Activated gamma-delta T cell (primary cell): Measurements from ENCODE around the gene NRG2.

Source experiments
- DNase-seq: peaks from one replicate; lab custom pipeline; 2025; lab: John Stamatoyannopoulos, UW

Gene NRG2

GRCh38 chr5:139968547-139969261 lies 74.4 kb downstream of the NRG2 start:
- DNase-seq = peak; percentile 58

DNA sequence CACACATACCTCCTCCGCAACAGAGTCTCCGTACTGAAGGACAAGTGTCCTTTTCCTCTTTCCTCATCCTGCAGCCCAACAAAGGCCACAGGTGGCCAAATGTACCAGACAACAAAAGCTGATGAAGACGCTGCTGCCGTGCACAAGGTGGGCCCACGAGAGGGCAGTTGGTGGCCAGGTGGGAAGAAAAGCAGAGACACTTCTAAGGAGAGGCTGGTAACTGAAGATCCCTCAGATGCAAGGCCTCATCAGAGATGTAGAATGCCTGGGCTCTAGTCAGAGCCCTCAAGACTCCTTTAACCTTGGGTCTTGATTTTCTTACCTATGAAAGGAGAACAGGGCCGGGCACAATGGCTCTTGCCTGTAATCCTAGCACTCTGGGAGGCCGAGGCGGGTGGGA lies 75.7 kb downstream of the NRG2 start:
- DNase-seq = no peak

DNA sequence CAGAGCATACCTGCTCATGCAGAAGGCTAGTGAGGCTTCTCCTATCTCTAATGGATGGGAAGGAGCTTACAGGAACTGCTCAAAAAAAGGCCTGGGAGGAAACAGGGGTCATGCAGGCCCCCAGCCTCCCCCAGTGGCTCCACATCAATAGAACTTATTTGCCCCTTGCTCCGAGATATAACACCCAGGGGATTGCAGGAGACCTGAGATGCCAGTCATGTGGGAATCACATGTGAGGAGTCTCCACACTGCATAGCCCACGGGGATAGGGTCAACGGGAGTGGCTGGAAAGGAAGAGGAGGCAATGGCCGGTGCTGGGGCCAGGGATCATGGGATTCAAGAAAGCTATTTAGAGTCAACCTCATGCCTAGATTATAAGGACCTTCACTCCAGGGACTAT lies 76.2 kb downstream of the NRG2 start:
- no peak for DNase-seq

DNA sequence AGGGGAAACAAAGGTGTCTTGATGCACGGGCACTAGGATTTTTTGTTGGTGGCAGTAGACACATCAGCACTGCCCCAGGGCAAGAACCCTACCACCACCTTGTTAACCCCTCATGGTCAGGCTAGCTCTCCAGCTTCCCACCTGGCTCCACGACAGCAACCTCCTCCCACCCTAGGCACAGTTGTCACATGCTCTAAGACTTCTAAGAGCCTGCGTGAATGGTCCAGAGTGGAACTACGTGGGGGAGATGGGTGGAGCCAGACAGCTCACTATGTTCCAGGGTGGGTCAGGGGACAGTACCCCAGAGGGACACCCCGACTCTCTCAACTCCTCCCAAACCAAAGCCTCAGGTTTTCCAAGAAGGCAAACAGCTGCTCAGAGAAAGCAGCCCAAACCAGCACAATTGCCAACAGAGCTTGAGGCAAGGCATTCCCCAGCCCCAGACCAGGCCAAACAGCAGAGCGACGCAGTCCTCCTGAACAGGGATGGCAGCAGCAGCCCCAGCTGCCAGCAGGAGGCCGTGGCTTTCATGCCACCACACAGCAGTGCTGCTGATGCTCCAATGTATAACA lies 78.0 kb downstream of the NRG2 start:
- no peak for DNase-seq

DNA sequence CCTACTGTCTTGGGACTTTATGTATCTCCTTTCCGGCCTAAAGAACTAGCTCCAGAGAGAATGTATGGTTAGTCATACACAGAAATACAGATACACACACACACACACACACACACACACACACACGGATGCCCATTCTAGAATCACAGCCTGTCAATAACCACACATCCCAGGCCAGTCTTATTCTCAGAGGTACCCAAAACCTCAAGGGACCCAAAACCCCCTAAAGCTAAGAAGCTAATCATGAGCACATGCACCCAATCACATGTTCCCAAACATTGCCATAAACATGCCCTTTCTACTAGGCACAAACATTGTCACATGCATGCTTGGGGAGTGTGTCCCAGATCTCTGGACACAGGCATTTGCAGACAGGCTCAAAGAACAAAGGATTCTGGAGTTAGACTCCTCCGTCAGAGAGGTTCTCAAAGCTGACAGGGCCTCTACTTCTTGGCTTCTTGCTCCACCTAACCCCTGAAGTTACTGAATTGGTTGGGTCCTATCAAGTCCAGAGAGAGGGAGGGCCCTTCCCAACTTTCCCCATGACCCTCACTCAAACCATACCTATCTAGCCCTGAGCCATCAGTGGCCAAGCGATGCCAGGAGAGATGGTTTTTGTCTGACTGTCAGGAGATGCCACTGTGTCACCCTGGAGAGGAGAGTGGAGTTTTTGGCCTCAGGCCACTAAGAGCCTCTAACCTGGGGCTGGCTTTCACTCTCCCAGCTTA lies 78.7 kb downstream of the NRG2 start:
- DNase-seq = no peak

- no peak for DNase-seq
Measured at GRCh38 chr5:139962445-139962844, 80.7 kb downstream of the NRG2 start.

- no peak for DNase-seq
Measured at GRCh38 chr5:139961435-139962157, 81.5 kb downstream of the NRG2 start.

- DNase-seq = no peak
Measured at GRCh38 chr5:139960723-139961383, 82.2 kb downstream of the NRG2 start.

- DNase-seq = no peak
Measured at GRCh38 chr5:139958432-139959148, 84.5 kb downstream of the NRG2 start.

DNA sequence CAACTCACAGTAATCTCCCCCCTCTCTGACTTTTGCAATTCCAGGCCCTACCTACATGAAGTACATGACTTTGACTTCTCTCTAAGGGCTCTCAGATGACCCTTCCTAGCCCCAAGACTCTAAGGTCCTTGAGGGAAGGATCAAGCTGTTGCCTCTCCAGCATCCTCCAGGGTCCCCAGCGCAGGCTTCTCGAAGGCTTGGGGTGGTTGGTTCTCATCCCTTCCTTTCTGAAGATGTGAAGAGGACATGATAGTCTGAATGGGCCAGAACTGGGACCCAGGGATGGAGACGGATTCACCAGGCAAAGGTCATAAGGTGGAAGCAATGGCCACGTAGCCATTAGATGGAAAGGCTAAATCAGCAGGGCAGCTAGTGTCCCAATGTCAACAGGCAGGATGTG lies 86.8 kb downstream of the NRG2 start:
- no peak for DNase-seq

GRCh38 chr5:139955616-139956273 lies 87.4 kb downstream of the NRG2 start:
- no peak for DNase-seq

- no peak for DNase-seq
Measured at GRCh38 chr5:139955053-139955605, 88.0 kb downstream of the NRG2 start.

- no peak for DNase-seq
Measured at GRCh38 chr5:139954462-139954861, 88.6 kb downstream of the NRG2 start.

- no peak for DNase-seq
Measured at GRCh38 chr5:139954022-139954421, 89.1 kb downstream of the NRG2 start.

- no peak for DNase-seq
Measured at GRCh38 chr5:139952574-139952973, 90.5 kb downstream of the NRG2 start.

GRCh38 chr5:139951983-139952382 lies 91.1 kb downstream of the NRG2 start:
- DNase-seq = no peak

DNA sequence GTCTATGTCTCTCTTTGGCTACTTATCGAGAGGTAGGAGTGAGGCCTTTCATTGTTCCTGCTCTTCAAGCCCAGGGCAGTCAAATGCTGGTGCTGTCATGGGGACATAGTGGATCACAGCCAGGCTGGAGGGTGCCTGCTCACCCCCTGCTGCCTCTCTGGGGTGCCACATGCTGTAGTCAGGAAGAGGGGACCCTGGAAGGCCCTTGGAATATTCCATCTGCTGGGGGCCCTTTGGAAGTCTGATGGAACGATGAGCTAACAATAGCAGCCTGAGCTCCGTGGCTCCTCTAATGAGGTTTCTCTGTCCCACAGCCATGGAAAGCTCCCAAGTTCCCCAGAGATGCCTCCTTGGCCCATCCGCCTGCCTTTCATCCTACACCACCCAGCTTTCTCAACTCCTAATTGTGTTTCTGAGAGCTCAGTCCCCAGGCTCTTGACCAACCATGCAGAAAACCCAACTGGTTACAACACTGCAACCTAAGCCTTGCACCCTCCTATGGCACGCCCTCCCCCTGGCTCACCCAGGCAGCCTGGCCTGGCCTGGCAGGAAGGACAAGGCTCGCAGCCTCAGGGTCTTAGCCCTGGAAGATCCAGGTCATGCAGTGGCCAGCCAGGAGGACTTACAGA lies 91.7 kb downstream of the NRG2 start:
- DNase-seq = no peak

GRCh38 chr5:139950436-139950835 lies 92.7 kb downstream of the NRG2 start:
- DNase-seq = no peak

- DNase-seq = no peak
Measured at GRCh38 chr5:139949710-139950109, 93.4 kb downstream of the NRG2 start.

DNA sequence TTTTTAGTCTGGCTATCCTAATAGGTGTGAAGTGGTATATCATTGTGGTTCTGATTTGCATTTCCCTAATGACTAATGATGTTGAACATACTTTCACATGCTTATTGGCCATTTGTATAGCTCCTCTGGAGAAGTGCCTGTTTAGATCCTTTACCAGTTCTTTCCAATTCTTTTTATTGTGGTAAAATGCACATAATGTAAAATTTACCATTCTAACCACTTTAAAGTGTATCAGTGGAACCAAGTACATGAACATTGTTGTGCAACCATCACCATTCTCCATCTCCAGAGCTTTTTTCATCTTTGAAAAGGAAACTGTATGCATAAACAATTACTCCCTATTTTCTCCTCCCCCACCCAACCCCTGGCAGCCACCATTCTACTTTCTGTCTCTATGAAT lies 95.4 kb downstream of the NRG2 start:
- no peak for DNase-seq
